Measurements from ENCODE around the gene TMEM101.

DNA sequence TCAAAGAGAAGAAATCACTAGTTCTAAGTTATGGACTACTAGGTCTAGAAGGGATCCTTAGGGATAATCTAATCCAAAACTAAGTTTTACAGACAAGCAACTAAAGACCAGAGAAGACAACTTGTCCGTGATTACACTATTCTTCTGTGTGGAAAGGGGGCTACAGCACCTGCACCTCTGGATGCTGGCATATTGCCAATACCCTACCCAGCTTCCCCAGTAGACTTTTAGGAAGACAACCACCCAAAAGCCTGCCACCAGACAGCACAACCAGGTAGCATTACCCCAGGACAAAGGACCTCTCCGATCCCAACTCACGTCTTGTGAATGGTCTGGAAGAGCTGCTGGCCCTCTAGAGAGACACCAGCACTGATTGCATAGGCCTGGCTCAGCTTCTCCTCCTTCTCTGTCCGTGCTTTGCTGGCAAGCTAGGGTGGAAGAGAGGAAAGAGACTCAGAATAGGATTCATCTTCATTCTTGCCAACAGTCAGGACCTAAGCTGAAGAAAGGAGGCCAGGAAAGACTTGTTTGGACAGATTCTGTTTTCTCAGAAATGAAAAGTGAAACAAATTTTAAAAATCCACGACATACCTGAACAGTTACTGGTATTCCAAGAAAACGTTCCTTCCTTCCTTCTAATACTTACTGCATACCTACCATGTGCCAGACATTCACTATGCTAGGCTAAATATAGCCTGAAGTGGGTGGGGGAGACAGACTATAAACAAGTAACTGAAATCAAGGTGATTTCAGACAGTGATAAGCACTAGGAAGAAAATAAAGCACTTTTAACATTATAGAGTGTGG is 25.3 kb upstream of the TMEM101 start:
- TF ChIP-seq, protein P1, sequence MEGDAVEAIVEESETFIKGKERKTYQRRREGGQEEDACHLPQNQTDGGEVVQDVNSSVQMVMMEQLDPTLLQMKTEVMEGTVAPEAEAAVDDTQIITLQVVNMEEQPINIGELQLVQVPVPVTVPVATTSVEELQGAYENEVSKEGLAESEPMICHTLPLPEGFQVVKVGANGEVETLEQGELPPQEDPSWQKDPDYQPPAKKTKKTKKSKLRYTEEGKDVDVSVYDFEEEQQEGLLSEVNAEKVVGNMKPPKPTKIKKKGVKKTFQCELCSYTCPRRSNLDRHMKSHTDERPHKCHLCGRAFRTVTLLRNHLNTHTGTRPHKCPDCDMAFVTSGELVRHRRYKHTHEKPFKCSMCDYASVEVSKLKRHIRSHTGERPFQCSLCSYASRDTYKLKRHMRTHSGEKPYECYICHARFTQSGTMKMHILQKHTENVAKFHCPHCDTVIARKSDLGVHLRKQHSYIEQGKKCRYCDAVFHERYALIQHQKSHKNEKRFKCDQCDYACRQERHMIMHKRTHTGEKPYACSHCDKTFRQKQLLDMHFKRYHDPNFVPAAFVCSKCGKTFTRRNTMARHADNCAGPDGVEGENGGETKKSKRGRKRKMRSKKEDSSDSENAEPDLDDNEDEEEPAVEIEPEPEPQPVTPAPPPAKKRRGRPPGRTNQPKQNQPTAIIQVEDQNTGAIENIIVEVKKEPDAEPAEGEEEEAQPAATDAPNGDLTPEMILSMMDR (conservative IDR thresholded peaks at IDR 0.05; ENCODE audit: low read depth, low read length): no peak
- no peak for TF ChIP-seq EZH2 (IDR thresholded peaks at IDR 0.05; ENCODE audit: borderline replicate concordance, low read depth, low read length, poor library complexity, severe bottlenecking)

All from A673 (cell line).